Bronchial epithelial cell (primary cell): ENCODE measurements around the gene CFAP20DC. TPM values are rescaled to one million over a fixed set of nuclear protein-coding genes. Genes with fewer than 3 reads are reported as not detected.
A peak's percentile ranks its signal among the peaks of the same experiment; 100 is the strongest.

Source experiments
- DNase-seq: peaks from one replicate; pipeline ENCODE4 v3.0.0-alpha.2; 2010; ENCODE audit warnings: low read depth
- FAIRE-seq: peaks from 2 replicates; lab custom pipeline; 2011; peaks lifted over from hg19 to GRCh38; lab: Jason Lieb, UNC
- H3K27me3 ChIP-seq: 2 replicates; pipeline ENCODE4 v1.5.1; 2011; ENCODE audit warnings: low read length; ENCODE audit not compliant: control insufficient read depth, insufficient read depth
- H3K36me3 ChIP-seq: 2 replicates; pipeline ENCODE4 v1.5.1; 2011; ENCODE audit warnings: low read length; ENCODE audit not compliant: control insufficient read depth, insufficient read depth
- H3K4me3 ChIP-seq: 2 replicates; pipeline ENCODE4 v1.5.1; 2011; ENCODE audit warnings: mild to moderate bottlenecking, low read depth, low read length, control low read depth
- CTCF ChIP-seq: IDR thresholded peaks from 2 replicates; pipeline ENCODE4 v1.5.1; 2011; ENCODE audit warnings: mild to moderate bottlenecking, moderate library complexity, low read length, control low read depth, inconsistent platforms; ENCODE audit not compliant: insufficient read depth, severe bottlenecking
- total RNA-seq: library from RNA; depleted of rRNA; stranded (reverse); fragments of >200 nt; gene quantifications from 2 replicates; pipeline ENCODE4 v1.2.1, GENCODE V29; 2014

The CFAP20DC gene
- total RNA-seq, 1 donor from 2014 or later, result 6.8 TPM

- no peaks in the 10 kb centered on the region for H3K27me3 ChIP-seq
- H3K36me3 ChIP-seq, result no peaks in the 10 kb centered on the region
- DNase-seq (peak; percentile 69), FAIRE-seq (no peak)
- no peak for TF ChIP-seq CTCF
- H3K4me3 ChIP-seq, result no peak overlapping the region
These were observed 50.6 kb downstream of the CFAP20DC start for GRCh38 chr3:58999134-58999773.

- H3K4me3 ChIP-seq, result no peak overlapping the region
- no peaks in the 10 kb centered on the region for H3K36me3 ChIP-seq
- DNase-seq, result peak; percentile 100
- FAIRE-seq, result peak; percentile 83
- no peaks in the 10 kb centered on the region for H3K27me3 ChIP-seq
- no peak for TF ChIP-seq CTCF
These were observed 51.2 kb downstream of the CFAP20DC start for GRCh38 chr3:58998476-58999117.

DNA sequence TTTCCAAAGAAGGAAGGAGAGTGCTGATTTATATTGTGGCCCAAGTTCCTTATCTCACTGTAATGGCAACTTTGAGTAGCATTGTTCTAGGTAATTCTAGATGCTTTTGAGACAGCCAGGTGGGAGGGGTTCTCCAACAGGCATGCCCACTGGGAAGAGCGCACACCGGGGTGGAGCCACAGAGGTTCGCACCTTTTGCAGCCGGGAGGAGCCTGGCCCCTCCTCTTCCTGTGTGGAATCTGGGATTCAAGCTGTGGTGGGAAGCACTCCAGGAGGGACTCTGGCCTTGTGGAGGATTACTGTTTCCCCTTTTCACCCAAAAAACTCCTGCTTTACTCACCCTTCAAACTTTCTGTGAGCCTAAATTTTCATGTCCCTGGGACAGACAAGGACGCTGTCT lies 53.1 kb downstream of the CFAP20DC start:
- FAIRE-seq, result no peak

DNA sequence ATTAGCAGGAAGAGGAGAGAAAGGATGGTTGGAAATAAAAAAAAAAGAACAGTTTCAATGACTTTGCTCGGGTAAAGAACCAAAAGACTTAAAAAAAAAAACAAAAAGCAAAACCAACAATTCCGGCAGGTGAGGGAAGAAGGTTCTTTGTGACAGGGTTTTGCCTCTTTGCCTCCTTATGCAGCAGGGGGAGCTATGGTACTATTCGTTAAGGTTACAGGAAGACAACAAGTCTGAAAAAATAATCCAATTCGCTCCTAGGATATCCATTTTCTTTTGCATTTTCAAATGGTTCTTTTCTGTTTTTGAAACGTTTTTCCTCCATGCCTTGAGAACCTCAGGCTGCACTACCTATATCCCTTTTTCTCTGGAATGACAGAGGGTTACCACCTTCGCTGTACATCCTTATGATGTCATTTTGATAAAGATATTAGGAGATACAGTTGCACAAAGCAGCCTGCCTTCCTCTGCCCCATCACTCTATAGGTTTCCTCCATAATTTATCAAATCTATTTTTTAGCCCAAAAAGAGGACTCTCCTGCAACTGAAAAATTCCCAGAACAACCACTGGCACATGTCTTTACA lies 55.0 kb downstream of the CFAP20DC start:
- Histone ChIP-seq H3K4me3 (no peak overlapping the region), H3K36me3 (no peaks in the 10 kb centered on the region), H3K27me3 (no peaks in the 10 kb centered on the region)
- FAIRE-seq (no peak), DNase-seq (peak; percentile 76)
- TF ChIP-seq CTCF, result peak; percentile 81

More for the DNA sequence above, 53.1 kb downstream of the CFAP20DC start:
- no peaks in the 10 kb centered on the region for H3K36me3 ChIP-seq
- no peak overlapping the region for H3K4me3 ChIP-seq
- H3K27me3 ChIP-seq, result no peaks in the 10 kb centered on the region
- no peak for TF ChIP-seq CTCF
- no peak for DNase-seq

GRCh38 chr3:58993547-58993946 lies 56.3 kb downstream of the CFAP20DC start:
- TF ChIP-seq CTCF, result no peak
- no peaks in the 10 kb centered on the region for H3K27me3 ChIP-seq
- DNase-seq (no peak), FAIRE-seq (no peak)
- no peak overlapping the region for H3K4me3 ChIP-seq
- H3K36me3 ChIP-seq, result no peaks in the 10 kb centered on the region
